Osteocyte (in vitro differentiated cells): Measurements from ENCODE around the gene LAMC2. TPM values are rescaled to one million over a fixed set of nuclear protein-coding genes. Genes with fewer than 3 reads are reported as not detected.

Experiments
- DNase-seq: peaks from one replicate; pipeline ENCODE4 v3.0.0; 2021; ENCODE audit warnings: mixed read lengths; ENCODE audit not compliant: unreplicated experiment; ENCODE audit errors: extremely low spot score
- H3K27ac Mint-ChIP-seq: one replicate; pipeline ENCODE4 v1.8.0; 2021; ENCODE audit warnings: mild to moderate bottlenecking, mixed read lengths; ENCODE audit not compliant: unreplicated experiment
- H3K27me3 Mint-ChIP-seq: one replicate; pipeline ENCODE4 v1.8.0; 2021; ENCODE audit warnings: mixed read lengths; ENCODE audit not compliant: unreplicated experiment
- H3K36me3 Mint-ChIP-seq: one replicate; pipeline ENCODE4 v1.8.0; 2021; ENCODE audit warnings: mixed read lengths; ENCODE audit not compliant: unreplicated experiment
- H3K4me1 Mint-ChIP-seq: one replicate; pipeline ENCODE4 v1.8.0; 2021; ENCODE audit warnings: mixed read lengths; ENCODE audit not compliant: unreplicated experiment
- H3K4me3 Mint-ChIP-seq: one replicate; pipeline ENCODE4 v1.8.0; 2021; ENCODE audit warnings: mild to moderate bottlenecking, moderate library complexity, mixed read lengths; ENCODE audit not compliant: unreplicated experiment
- H3K9me3 Mint-ChIP-seq: one replicate; pipeline ENCODE4 v1.8.0; 2021; ENCODE audit warnings: mixed read lengths; ENCODE audit not compliant: unreplicated experiment
- total RNA-seq: library from RNA; stranded (reverse); gene quantifications from 2 replicates; pipeline ENCODE4 v1.2.1, GENCODE V29; 2021
- TF ChIP-seq, protein P1 (sequence below): fragments of 200-600 bp; sonication (generic); IDR thresholded peaks from 2 replicates; pipeline ENCODE4 v1.5.0; 2021; ENCODE audit warnings: antibody characterized with exemption, mild to moderate bottlenecking, moderate library complexity

Gene LAMC2
- total RNA-seq, 1 donor from 2014 or later, result 3.5 TPM

- TF ChIP-seq, protein P1, sequence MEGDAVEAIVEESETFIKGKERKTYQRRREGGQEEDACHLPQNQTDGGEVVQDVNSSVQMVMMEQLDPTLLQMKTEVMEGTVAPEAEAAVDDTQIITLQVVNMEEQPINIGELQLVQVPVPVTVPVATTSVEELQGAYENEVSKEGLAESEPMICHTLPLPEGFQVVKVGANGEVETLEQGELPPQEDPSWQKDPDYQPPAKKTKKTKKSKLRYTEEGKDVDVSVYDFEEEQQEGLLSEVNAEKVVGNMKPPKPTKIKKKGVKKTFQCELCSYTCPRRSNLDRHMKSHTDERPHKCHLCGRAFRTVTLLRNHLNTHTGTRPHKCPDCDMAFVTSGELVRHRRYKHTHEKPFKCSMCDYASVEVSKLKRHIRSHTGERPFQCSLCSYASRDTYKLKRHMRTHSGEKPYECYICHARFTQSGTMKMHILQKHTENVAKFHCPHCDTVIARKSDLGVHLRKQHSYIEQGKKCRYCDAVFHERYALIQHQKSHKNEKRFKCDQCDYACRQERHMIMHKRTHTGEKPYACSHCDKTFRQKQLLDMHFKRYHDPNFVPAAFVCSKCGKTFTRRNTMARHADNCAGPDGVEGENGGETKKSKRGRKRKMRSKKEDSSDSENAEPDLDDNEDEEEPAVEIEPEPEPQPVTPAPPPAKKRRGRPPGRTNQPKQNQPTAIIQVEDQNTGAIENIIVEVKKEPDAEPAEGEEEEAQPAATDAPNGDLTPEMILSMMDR, result no peak
- H3K36me3 Mint-ChIP-seq, result no peaks in the 10 kb centered on the region
- no peak overlapping the region for H3K27ac Mint-ChIP-seq
- H3K9me3 Mint-ChIP-seq, result no peaks in the 10 kb centered on the region
- H3K27me3 Mint-ChIP-seq, result no peaks in the 10 kb centered on the region
- H3K4me1 Mint-ChIP-seq, result no peaks in the 10 kb centered on the region
- H3K4me3 Mint-ChIP-seq, result no peak overlapping the region
- no peak for DNase-seq
Measured at GRCh38 chr1:183214021-183214970, 28.2 kb downstream of the LAMC2 start.

- no peak overlapping the region for H3K27ac Mint-ChIP-seq
- H3K9me3 Mint-ChIP-seq, result no peaks in the 10 kb centered on the region
- H3K36me3 Mint-ChIP-seq, result no peaks in the 10 kb centered on the region
- no peaks in the 10 kb centered on the region for H3K4me1 Mint-ChIP-seq
- TF ChIP-seq, protein P1, result no peak
- H3K4me3 Mint-ChIP-seq, result no peak overlapping the region
- H3K27me3 Mint-ChIP-seq, result no peaks in the 10 kb centered on the region
- DNase-seq, result peak; percentile 66
Measured at GRCh38 chr1:183215076-183215720, 29.1 kb downstream of the LAMC2 start.

GRCh38 chr1:183215936-183216335, 29.9 kb downstream of the LAMC2 start:
- Mint-ChIP-seq H3K36me3 (no peaks in the 10 kb centered on the region), H3K27me3 (no peaks in the 10 kb centered on the region), H3K4me1 (no peaks in the 10 kb centered on the region), H3K27ac (no peak overlapping the region), H3K9me3 (no peaks in the 10 kb centered on the region), H3K4me3 (no peak overlapping the region)
- DNase-seq, result no peak
- TF ChIP-seq, protein P1, result no peak

DNA sequence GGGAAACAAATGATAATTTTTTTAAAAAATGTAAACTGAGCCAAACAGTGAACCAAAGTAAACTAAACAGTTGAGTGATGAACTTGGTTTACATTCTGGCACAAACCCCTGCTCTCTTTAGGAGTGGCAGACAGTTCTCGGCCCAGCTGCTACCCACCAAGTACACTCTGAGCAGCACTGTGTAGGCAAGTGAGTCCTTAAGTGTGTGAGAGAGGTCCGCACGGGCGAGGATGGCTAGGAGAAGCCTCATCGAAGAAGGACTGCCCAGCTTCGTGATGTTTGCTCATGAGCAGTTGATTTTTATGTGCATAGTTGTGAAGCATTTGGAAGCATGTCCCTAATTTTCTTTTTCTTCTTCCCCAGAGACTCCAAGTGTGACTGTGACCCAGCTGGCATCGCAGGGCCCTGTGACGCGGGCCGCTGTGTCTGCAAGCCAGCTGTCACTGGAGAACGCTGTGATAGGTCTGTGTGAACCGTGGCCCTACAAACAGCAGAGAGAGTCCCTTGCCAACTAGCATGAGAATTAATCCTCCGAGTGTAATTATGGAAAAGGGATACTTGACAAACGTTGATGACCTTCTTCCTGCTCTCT, 32.1 kb downstream of the LAMC2 start:
- no peaks in the 10 kb centered on the region for H3K9me3 Mint-ChIP-seq
- H3K36me3 Mint-ChIP-seq, result no peaks in the 10 kb centered on the region
- TF ChIP-seq, protein P1, result no peak
- no peaks in the 10 kb centered on the region for H3K27me3 Mint-ChIP-seq
- H3K27ac Mint-ChIP-seq, result no peak overlapping the region
- no peaks in the 10 kb centered on the region for H3K4me1 Mint-ChIP-seq
- H3K4me3 Mint-ChIP-seq, result no peak overlapping the region
- DNase-seq, result no peak
